ENCODE measurements around the gene SEL1L2.

SEL1L2 gene

GRCh38 chr20:13865791-13866351 lies 124.5 kb downstream of the SEL1L2 start:
- H3K27me3 ChIP-seq (ENCODE audit: control insufficient read depth, insufficient read depth, low read length): no peaks in the 10 kb centered on the region
- no peak overlapping the region for H3K27ac ChIP-seq
- TF ChIP-seq CTCF (IDR thresholded peaks at IDR 0.05): no peak
- no peak overlapping the region for H3K4me3 ChIP-seq (ENCODE audit: low read depth, low read length)
- H3K9me3 ChIP-seq (ENCODE audit: control insufficient read depth, low read length): no peaks in the 10 kb centered on the region
- no peak overlapping the region for H3K9ac ChIP-seq
- no peaks in the 10 kb centered on the region for H3K79me2 ChIP-seq
- H3K36me3 ChIP-seq (ENCODE audit: control insufficient read depth, insufficient read depth, low read length): no peaks in the 10 kb centered on the region
- H2AFZ ChIP-seq: no peak overlapping the region
- H3K4me2 ChIP-seq (ENCODE audit: low read length): no peak overlapping the region
- no peaks in the 10 kb centered on the region for H3K4me1 ChIP-seq

GRCh38 chr20:13865156-13865555 lies 125.3 kb downstream of the SEL1L2 start:
- TF ChIP-seq CTCF (IDR thresholded peaks at IDR 0.05): no peak
- H3K9ac ChIP-seq: no peak overlapping the region
- H3K79me2 ChIP-seq: no peaks in the 10 kb centered on the region
- no peaks in the 10 kb centered on the region for H3K4me1 ChIP-seq
- no peaks in the 10 kb centered on the region for H3K27me3 ChIP-seq (ENCODE audit: control insufficient read depth, insufficient read depth, low read length)
- H3K4me3 ChIP-seq (ENCODE audit: low read depth, low read length): no peak overlapping the region
- H3K36me3 ChIP-seq (ENCODE audit: control insufficient read depth, insufficient read depth, low read length): no peaks in the 10 kb centered on the region
- H3K27ac ChIP-seq: no peak overlapping the region
- no peak overlapping the region for H3K4me2 ChIP-seq (ENCODE audit: low read length)
- H2AFZ ChIP-seq: no peak overlapping the region
- H3K9me3 ChIP-seq (ENCODE audit: control insufficient read depth, low read length): no peaks in the 10 kb centered on the region

DNA sequence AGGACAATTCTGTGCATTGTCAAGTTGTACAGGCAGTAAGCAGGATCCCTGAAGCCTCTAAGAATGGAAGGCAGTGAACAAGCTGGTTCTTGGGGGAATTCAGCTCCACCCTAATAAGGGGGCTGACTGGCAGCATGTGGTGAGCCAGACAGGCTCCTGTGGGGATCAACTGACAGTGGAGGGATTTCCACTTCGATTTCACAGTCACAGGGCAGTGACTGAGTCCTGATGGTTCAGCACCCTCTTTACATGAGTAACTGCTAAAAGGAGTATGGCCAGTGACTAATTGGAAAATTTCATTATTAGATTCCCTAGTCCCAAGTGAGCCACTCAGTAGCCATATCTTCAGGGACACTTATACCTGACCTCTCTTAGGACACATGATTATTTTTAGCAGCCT lies 127.2 kb downstream of the SEL1L2 start:
- Histone ChIP-seq H2AFZ (no peak overlapping the region), H3K4me1 (no peaks in the 10 kb centered on the region), H3K9ac (no peak overlapping the region), H3K4me3 (ENCODE audit: low read depth, low read length) (no peak overlapping the region), H3K4me2 (ENCODE audit: low read length) (no peak overlapping the region), H3K79me2 (no peaks in the 10 kb centered on the region), H3K9me3 (ENCODE audit: control insufficient read depth, low read length) (no peaks in the 10 kb centered on the region), H3K27ac (no peak overlapping the region), H3K27me3 (ENCODE audit: control insufficient read depth, insufficient read depth, low read length) (no peaks in the 10 kb centered on the region), H3K36me3 (ENCODE audit: control insufficient read depth, insufficient read depth, low read length) (no peaks in the 10 kb centered on the region)
- no peak for TF ChIP-seq CTCF (IDR thresholded peaks at IDR 0.05)

DNA sequence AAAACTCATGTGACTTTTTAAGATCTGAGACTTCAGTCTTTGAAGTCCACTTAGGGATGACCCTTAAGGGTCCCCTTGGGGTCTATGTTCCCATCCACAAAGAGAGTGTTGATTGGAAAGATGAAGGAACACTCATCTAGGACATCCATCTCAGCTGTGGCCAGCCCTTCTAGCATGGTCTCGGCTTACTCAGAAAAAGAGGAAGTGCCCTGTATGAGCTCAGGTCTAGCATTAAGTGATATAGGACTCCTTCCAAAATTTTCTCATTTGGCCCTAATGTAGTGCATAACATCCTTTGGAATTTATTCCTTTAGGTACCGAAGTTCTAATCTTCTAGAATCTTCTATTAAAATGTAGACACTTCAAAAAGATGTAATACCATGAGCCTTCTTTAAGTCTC lies 128.2 kb downstream of the SEL1L2 start:
- H3K27me3 ChIP-seq (ENCODE audit: control insufficient read depth, insufficient read depth, low read length): no peaks in the 10 kb centered on the region
- no peak overlapping the region for H3K27ac ChIP-seq
- H3K79me2 ChIP-seq: no peaks in the 10 kb centered on the region
- H3K9ac ChIP-seq: no peak overlapping the region
- H3K4me2 ChIP-seq (ENCODE audit: low read length): no peak overlapping the region
- H3K36me3 ChIP-seq (ENCODE audit: control insufficient read depth, insufficient read depth, low read length): no peaks in the 10 kb centered on the region
- H3K9me3 ChIP-seq (ENCODE audit: control insufficient read depth, low read length): no peaks in the 10 kb centered on the region
- TF ChIP-seq CTCF (IDR thresholded peaks at IDR 0.05): no peak
- H2AFZ ChIP-seq: no peak overlapping the region
- no peaks in the 10 kb centered on the region for H3K4me1 ChIP-seq
- no peak overlapping the region for H3K4me3 ChIP-seq (ENCODE audit: low read depth, low read length)

DNA sequence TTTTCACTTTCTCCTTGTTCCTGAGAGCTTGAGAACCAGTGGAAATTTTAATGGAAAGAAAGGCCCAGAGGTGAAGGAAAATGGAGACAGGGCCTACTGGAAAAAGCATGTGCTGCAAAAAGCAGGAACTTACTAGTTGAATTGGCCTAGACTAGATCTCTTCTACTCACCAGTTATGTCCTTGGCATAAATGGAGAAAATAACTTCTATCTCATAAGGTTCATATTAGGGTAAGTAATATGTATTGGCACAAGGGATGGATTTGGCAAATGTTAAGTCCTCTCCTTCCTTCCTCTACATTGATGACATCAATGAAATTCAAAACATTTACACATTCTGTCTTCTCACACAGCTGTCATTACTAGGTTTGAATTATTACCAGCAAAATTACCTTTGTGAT lies 131.5 kb downstream of the SEL1L2 start:
- TF ChIP-seq CTCF (IDR thresholded peaks at IDR 0.05): no peak
- no peak overlapping the region for H3K4me3 ChIP-seq (ENCODE audit: low read depth, low read length)
- no peak overlapping the region for H3K27ac ChIP-seq
- H3K4me2 ChIP-seq (ENCODE audit: low read length): no peak overlapping the region
- no peaks in the 10 kb centered on the region for H3K4me1 ChIP-seq
- H3K9ac ChIP-seq: no peak overlapping the region
- H3K36me3 ChIP-seq (ENCODE audit: control insufficient read depth, insufficient read depth, low read length): no peaks in the 10 kb centered on the region
- no peaks in the 10 kb centered on the region for H3K27me3 ChIP-seq (ENCODE audit: control insufficient read depth, insufficient read depth, low read length)
- no peaks in the 10 kb centered on the region for H3K79me2 ChIP-seq
- no peaks in the 10 kb centered on the region for H3K9me3 ChIP-seq (ENCODE audit: control insufficient read depth, low read length)
- H2AFZ ChIP-seq: no peak overlapping the region
